ENCODE data around the gene NFIA.

Gene NFIA

DNA sequence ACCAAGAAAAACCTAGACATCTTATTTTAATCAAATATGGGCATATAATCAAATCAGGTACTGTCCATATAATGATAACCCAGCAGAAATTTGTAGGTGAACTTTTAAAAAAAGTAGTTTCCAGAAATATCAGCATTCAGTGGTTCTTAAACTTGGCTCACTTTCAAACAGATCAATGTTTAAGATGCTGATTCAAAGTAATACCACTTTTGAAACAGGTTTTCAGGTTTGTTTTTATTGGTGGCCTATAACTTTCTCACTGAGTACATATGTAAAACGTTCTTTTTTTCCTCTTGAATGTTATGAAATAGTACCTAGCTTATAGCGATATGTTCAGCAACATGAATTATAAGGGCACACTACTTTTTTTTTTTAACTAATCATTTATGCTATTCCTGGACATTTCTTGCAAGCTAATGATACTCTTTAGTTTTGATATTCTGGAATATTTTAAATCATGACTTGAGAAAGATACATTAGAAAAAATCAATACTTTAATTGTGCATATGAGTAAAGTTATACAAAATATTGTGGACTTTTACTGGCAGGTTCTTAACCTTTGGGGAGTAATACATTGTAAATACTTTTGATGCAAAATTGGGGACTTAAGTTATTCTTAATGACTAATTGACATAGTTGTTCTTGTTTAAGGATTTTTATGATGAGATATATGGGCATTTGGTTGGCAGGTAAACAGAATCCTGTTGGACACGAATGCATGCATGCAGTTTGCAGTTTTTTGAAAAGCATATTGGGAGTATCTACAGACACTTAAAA is 3.0 kb downstream of the NFIA start:
- peak in 1 of 2 donors; percentile 9 for DNase-seq (ENCODE audit: low read depth in 2 of 2)
- TF ChIP-seq, protein P1, sequence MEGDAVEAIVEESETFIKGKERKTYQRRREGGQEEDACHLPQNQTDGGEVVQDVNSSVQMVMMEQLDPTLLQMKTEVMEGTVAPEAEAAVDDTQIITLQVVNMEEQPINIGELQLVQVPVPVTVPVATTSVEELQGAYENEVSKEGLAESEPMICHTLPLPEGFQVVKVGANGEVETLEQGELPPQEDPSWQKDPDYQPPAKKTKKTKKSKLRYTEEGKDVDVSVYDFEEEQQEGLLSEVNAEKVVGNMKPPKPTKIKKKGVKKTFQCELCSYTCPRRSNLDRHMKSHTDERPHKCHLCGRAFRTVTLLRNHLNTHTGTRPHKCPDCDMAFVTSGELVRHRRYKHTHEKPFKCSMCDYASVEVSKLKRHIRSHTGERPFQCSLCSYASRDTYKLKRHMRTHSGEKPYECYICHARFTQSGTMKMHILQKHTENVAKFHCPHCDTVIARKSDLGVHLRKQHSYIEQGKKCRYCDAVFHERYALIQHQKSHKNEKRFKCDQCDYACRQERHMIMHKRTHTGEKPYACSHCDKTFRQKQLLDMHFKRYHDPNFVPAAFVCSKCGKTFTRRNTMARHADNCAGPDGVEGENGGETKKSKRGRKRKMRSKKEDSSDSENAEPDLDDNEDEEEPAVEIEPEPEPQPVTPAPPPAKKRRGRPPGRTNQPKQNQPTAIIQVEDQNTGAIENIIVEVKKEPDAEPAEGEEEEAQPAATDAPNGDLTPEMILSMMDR (IDR thresholded peaks at IDR 0.05; ENCODE audit: low read depth, low read length): no peak
- peak overlapping the region; percentile 5 to 81 for H3K4me3 ChIP-seq (replicated peaks in 1 of 2; ENCODE audit: low read depth in 2 of 2, low read length in 2 of 2)

DNA sequence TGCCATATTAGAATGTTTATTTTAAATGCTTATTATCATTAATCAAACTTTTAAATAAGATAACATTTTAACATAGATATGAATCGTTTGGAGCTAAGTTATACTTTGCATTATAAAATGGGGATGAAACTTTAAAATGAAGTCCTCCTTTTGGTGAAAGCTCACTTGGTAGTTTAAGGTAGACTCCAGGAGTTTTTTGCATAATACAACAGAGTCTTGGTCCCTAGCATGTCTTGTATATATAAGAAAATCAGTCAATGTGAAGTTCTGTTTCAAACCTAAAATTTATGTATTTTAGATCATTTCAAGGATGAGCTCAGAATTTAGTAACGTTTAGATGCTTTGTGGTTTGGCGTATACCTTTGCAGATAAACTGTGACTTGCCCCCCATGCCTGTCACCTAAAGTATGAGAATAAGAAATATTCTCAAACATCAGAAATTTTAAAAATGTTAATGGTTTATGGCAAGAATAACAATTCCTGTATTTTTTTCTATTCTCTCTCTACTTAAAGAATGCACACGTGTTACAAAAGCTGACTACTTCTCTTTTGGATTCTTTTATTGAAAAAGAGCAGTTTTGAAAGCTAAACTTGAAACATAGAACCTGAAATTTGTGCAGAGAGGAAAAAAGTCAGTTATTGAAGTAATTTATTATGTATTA is 3.8 kb downstream of the NFIA start:
- no peak overlapping the region for H3K4me3 ChIP-seq (replicated peaks in 1 of 2; ENCODE audit: low read depth in 2 of 2, low read length in 2 of 2)
- TF ChIP-seq, protein P1 (IDR thresholded peaks at IDR 0.05; ENCODE audit: low read depth, low read length): no peak
- no peak for DNase-seq (ENCODE audit: low read depth in 2 of 2)

DNA sequence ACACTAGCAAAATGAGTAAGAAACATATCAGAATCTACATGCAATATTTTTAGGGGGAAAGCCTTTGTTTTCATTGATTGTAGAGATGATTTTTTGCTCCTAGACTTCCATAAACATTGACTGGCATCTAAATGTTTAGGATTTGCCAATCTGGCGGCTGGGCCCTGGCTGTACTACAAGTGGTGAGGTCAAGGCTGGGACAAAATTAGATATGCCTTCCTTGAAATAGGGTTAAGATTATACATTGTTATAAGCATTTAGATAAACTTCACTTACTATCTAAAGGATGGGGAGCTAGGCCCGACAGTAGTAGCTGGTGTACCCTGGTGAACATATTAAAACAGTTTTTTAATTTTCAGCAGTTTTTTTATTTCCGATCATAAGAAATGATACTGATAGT is 5.2 kb downstream of the NFIA start:
- H3K4me3 ChIP-seq (replicated peaks in 1 of 2; ENCODE audit: low read depth in 2 of 2, low read length in 2 of 2): no peak overlapping the region
- peak in 1 of 2 donors; percentile 28 for DNase-seq (ENCODE audit: low read depth in 2 of 2)
- TF ChIP-seq, protein P1 (IDR thresholded peaks at IDR 0.05; ENCODE audit: low read depth, low read length): no peak

DNA sequence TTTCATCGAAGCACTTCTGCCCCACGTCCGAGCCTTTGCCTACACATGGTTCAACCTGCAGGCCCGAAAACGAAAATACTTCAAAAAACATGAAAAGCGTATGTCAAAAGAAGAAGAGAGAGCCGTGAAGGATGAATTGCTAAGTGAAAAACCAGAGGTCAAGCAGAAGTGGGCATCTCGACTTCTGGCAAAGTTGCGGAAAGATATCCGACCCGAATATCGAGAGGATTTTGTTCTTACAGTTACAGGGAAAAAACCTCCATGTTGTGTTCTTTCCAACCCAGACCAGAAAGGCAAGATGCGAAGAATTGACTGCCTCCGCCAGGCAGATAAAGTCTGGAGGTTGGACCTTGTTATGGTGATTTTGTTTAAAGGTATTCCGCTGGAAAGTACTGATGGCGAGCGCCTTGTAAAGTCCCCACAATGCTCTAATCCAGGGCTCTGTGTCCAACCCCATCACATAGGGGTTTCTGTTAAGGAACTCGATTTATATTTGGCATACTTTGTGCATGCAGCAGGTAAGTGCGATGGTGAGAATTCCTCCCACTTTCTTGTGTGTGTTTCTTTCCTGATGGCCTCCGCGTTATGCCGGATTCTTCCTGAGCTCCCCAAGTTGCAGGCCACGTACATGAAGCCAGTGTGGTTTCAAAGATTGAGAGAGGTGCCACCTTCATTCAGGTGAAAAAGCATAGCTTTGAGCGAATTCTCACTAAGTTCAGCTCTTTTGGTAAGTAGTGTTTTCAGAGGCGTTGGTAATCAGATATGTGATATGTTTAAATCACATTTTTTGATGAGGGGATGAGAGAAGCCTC is 6.0 kb downstream of the NFIA start:
- TF ChIP-seq, protein P1 (IDR thresholded peaks at IDR 0.05; ENCODE audit: low read depth, low read length): no peak
- H3K4me3 ChIP-seq (replicated peaks in 1 of 2; ENCODE audit: low read depth in 2 of 2, low read length in 2 of 2): no peak overlapping the region
- DNase-seq (ENCODE audit: low read depth in 2 of 2): no peak

DNA sequence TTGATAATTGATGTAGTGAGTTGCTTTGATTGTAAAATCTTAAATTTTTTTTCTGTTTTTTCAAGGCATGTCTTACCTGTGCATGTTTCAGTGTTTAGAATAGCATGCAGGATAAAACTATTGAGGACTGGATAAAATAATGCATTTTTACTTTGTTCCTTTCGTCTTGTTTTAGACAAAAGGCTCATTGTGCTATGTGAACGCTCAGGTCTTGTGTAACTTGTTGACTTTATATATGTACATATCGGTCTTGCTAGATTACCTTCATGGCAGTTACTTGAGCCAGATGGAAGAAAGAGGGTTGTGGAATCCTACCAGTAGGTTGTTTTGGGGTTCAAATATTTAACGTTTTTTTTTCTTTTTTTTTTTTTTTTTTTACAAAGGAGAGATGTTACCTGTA is 7.0 kb downstream of the NFIA start:
- H3K4me3 ChIP-seq (replicated peaks in 1 of 2; ENCODE audit: low read depth in 2 of 2, low read length in 2 of 2): no peak overlapping the region
- DNase-seq (ENCODE audit: low read depth in 2 of 2): peak in 1 of 2 donors; percentile 22
- TF ChIP-seq, protein P1 (IDR thresholded peaks at IDR 0.05; ENCODE audit: low read depth, low read length): no peak

DNA sequence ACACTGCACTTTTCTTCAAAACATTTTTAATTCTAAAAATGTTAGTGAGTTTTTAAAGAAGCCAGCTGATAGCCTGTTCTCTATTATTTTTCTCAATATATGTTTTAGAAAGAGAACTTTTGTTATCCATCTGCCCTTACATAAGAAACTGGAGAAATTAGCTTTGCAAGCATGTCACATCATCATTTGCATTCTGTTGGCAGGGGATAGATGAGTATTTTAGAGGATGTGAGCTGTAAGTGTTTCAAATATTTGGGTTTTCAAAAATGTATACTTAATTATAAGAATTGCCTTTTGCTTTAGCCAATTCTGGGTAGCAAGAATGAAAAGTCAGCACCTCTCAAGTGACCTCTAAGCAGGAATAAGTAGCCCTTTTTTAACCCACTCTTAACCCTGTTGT is 7.4 kb downstream of the NFIA start:
- TF ChIP-seq, protein P1 (IDR thresholded peaks at IDR 0.05; ENCODE audit: low read depth, low read length): no peak
- DNase-seq (ENCODE audit: low read depth in 2 of 2): no peak
- H3K4me3 ChIP-seq (replicated peaks in 1 of 2; ENCODE audit: low read depth in 2 of 2, low read length in 2 of 2): no peak overlapping the region
